OCI-LY1 (cell line): ENCODE measurements around the gene CCDC150.

Experiments used
- H2AFZ ChIP-seq: fragments of 200-600 bp; sonication (generic), shearing (Covaris generic); 2 replicates; pipeline ENCODE4 v1.6.0; 2014; ENCODE audit warnings: antibody characterized with exemption, mild to moderate bottlenecking, low read length
- H3F3A ChIP-seq: fragments of 200-600 bp; sonication (generic), shearing (Covaris generic); 2 replicates; pipeline ENCODE4 v1.6.0; 2014; ENCODE audit warnings: mild to moderate bottlenecking, antibody characterized with exemption, low read length, moderate library complexity; ENCODE audit not compliant: insufficient read depth
- H3K27ac ChIP-seq: fragments of 200-600 bp; sonication (generic); 2 replicates; pipeline ENCODE4 v1.5.1; 2014; ENCODE audit warnings: low read length, mixed run types, mild to moderate bottlenecking, low read depth; ENCODE audit not compliant: poor library complexity, severe bottlenecking
- H3K27me3 ChIP-seq: fragments of 200-600 bp; sonication (generic); 2 replicates; pipeline ENCODE4 v1.6.0; 2014; ENCODE audit warnings: antibody characterized with exemption, mild to moderate bottlenecking, low read length, moderate library complexity; ENCODE audit not compliant: insufficient read depth
- H3K36me3 ChIP-seq: fragments of 200-600 bp; sonication (generic); 2 replicates; pipeline ENCODE4 v1.6.1; 2014; ENCODE audit warnings: mild to moderate bottlenecking, antibody characterized with exemption, low read length, moderate library complexity, mixed read lengths; ENCODE audit not compliant: insufficient read depth
- H3K4me1 ChIP-seq: fragments of 200-600 bp; sonication (generic); 2 replicates; pipeline ENCODE4 v1.5.1; 2014; ENCODE audit warnings: mild to moderate bottlenecking, low read length, moderate library complexity; ENCODE audit not compliant: insufficient read depth, severe bottlenecking
- H3K4me2 ChIP-seq: fragments of 200-600 bp; sonication (generic), shearing (Covaris generic); 2 replicates; pipeline ENCODE4 v1.6.1; 2014; ENCODE audit warnings: low read length
- H3K4me3 ChIP-seq: fragments of 200-600 bp; sonication (generic); 2 replicates; pipeline ENCODE4 v1.5.1; 2014; ENCODE audit warnings: low read length, low read depth, mild to moderate bottlenecking, mixed read lengths; ENCODE audit not compliant: poor library complexity, severe bottlenecking
- H3K79me2 ChIP-seq: fragments of 200-600 bp; shearing (Covaris generic); 2 replicates; pipeline ENCODE4 v1.6.1; 2016; ENCODE audit warnings: mixed run types, low read length, mixed read lengths; ENCODE audit not compliant: insufficient read depth
- H3K9ac ChIP-seq: fragments of 200-600 bp; sonication (generic), shearing (Covaris generic); 2 replicates; pipeline ENCODE4 v1.6.1; 2014; ENCODE audit warnings: mild to moderate bottlenecking, low read length, mixed read lengths
- H3K9me2 ChIP-seq: fragments of 200-600 bp; sonication (generic), shearing (Covaris generic); 2 replicates; pipeline ENCODE4 v1.6.1; 2014; ENCODE audit warnings: low read depth, mild to moderate bottlenecking, low read length, mixed read lengths
- H3K9me3 ChIP-seq: fragments of 200-600 bp; shearing (Covaris generic); 2 replicates; pipeline ENCODE4 v1.6.1; 2014; ENCODE audit warnings: low read length, mixed read lengths
- H4K20me1 ChIP-seq: fragments of 200-600 bp; sonication (generic), shearing (Covaris generic); 2 replicates; pipeline ENCODE4 v1.6.0; 2016; ENCODE audit warnings: mild to moderate bottlenecking, low read length; ENCODE audit not compliant: insufficient read depth
- EZH2 ChIP-seq: fragments of 200-600 bp; sonication (generic), shearing (Covaris generic); IDR thresholded peaks from 2 replicates; pipeline ENCODE4 v1.8.0; 2017; ENCODE audit warnings: borderline replicate concordance, mixed run types, mild to moderate bottlenecking, antibody characterized with exemption, low read length, moderate library complexity, mixed read lengths
- TF ChIP-seq, protein P1 (sequence below): fragments of 200-600 bp; sonication (generic), shearing (Covaris generic); IDR thresholded peaks from 2 replicates; pipeline ENCODE4 v1.5.1; 2017; ENCODE audit warnings: mild to moderate bottlenecking, antibody characterized with exemption, low read length, moderate library complexity, mixed read lengths

The CCDC150 gene

GRCh38 chr2:196618661-196619060 lies 20.9 kb upstream of the CCDC150 start:
- Histone ChIP-seq H3K9me2 (no peaks in the 10 kb centered on the region), H3K4me2 (no peak overlapping the region), H3K79me2 (no peaks in the 10 kb centered on the region), H4K20me1 (no peaks in the 10 kb centered on the region), H3K9me3 (no peaks in the 10 kb centered on the region), H3K4me3 (no peak overlapping the region), H3K4me1 (no peaks in the 10 kb centered on the region), H3K36me3 (no peaks in the 10 kb centered on the region), H3F3A (no peaks in the 10 kb centered on the region), H3K27ac (no peak overlapping the region), H3K27me3 (no peaks in the 10 kb centered on the region), H3K9ac (no peak overlapping the region), H2AFZ (no peak overlapping the region)
- TF ChIP-seq EZH2: no peak
- TF ChIP-seq, protein P1, sequence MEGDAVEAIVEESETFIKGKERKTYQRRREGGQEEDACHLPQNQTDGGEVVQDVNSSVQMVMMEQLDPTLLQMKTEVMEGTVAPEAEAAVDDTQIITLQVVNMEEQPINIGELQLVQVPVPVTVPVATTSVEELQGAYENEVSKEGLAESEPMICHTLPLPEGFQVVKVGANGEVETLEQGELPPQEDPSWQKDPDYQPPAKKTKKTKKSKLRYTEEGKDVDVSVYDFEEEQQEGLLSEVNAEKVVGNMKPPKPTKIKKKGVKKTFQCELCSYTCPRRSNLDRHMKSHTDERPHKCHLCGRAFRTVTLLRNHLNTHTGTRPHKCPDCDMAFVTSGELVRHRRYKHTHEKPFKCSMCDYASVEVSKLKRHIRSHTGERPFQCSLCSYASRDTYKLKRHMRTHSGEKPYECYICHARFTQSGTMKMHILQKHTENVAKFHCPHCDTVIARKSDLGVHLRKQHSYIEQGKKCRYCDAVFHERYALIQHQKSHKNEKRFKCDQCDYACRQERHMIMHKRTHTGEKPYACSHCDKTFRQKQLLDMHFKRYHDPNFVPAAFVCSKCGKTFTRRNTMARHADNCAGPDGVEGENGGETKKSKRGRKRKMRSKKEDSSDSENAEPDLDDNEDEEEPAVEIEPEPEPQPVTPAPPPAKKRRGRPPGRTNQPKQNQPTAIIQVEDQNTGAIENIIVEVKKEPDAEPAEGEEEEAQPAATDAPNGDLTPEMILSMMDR: no peak

DNA sequence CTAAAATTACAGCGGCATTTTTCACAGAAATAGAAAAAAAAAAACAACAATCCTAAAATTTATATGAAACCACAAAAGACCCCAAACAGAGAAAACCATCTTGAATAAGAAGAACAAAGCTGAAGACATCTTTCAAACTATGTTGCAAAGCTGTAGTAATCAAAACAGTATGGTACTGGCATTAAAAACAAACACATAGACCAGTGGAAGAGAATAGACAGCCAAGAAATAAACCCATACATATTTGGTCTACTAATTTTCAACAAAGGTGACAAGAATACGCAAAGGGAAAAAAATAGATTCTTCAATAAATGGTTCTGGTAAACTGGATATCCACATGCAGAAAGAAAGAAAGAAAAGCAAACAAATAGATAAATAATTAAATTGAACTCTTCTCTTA lies 9.0 kb upstream of the CCDC150 start:
- Histone ChIP-seq H3K4me1 (no peaks in the 10 kb centered on the region), H3F3A (no peaks in the 10 kb centered on the region), H3K36me3 (no peaks in the 10 kb centered on the region), H3K27me3 (no peaks in the 10 kb centered on the region), H3K9ac (no peak overlapping the region), H3K27ac (no peak overlapping the region), H3K4me3 (no peak overlapping the region), H3K9me2 (no peaks in the 10 kb centered on the region), H3K79me2 (no peaks in the 10 kb centered on the region), H3K4me2 (no peak overlapping the region), H3K9me3 (0 out of 2 replicates have a peak, but pooled peaks cover 5% of the 10 kb centered on the region), H4K20me1 (no peaks in the 10 kb centered on the region), H2AFZ (no peak overlapping the region)
- TF ChIP-seq EZH2: no peak
- TF ChIP-seq, protein P1: no peak

- H3K9me3 ChIP-seq: 0 out of 2 replicates have a peak, but pooled peaks cover 3% of the 10 kb centered on the region
- no peak overlapping the region for H3K9ac ChIP-seq
- H3K4me3 ChIP-seq: no peak overlapping the region
- H2AFZ ChIP-seq: no peak overlapping the region
- H4K20me1 ChIP-seq: no peaks in the 10 kb centered on the region
- H3K27ac ChIP-seq: no peak overlapping the region
- peaks cover 5% of the 10 kb centered on the region for H3K4me1 ChIP-seq
- no peaks in the 10 kb centered on the region for H3K9me2 ChIP-seq
- no peak overlapping the region for H3K4me2 ChIP-seq
- no peaks in the 10 kb centered on the region for H3K36me3 ChIP-seq
- TF ChIP-seq, protein P1: no peak
- TF ChIP-seq EZH2: no peak
- no peaks in the 10 kb centered on the region for H3K27me3 ChIP-seq
- no peaks in the 10 kb centered on the region for H3F3A ChIP-seq
- peaks cover 2% of the 10 kb centered on the region for H3K79me2 ChIP-seq
Measured at GRCh38 chr2:196635156-196635555, 4.4 kb upstream of the CCDC150 start.
